Neutrophil (primary cell): Measurements from ENCODE around the gene ANK3.

Source experiments
- H3K27ac ChIP-seq: fragments of 200-600 bp; sonication (generic); 2 replicates; pipeline ENCODE4 v1.5.1; 2016; ENCODE audit warnings: mild to moderate bottlenecking, moderate library complexity
- H3K27me3 ChIP-seq: fragments of 200-600 bp; sonication (generic); 2 replicates; pipeline ENCODE4 v1.6.0; 2016; ENCODE audit warnings: mild to moderate bottlenecking
- H3K36me3 ChIP-seq: fragments of 200-600 bp; sonication (generic); 2 replicates; pipeline ENCODE4 v1.5.1; 2017
- H3K4me1 ChIP-seq, 2 experiments: fragments of 200-600 bp in 1 of 2; sonication (generic) in 1 of 2; 1 replicate in 1 of 2; 2 replicates in 1 of 2; pipeline versions ENCODE4 v1.5.1 to v1.6.1; 2013 to 2016; ENCODE audit warnings: low read depth in 1 of 2, low read length in 1 of 2, mild to moderate bottlenecking in 1 of 2, moderate library complexity in 1 of 2; ENCODE audit not compliant: control insufficient read depth in 1 of 2, insufficient read depth in 1 of 2
- H3K4me3 ChIP-seq, 2 experiments: fragments of 200-600 bp in 1 of 2; sonication (generic) in 1 of 2; 1 replicate in 1 of 2; 2 replicates in 1 of 2; pipeline ENCODE4 v1.5.1; 2013 to 2016; ENCODE audit warnings: low read depth in 1 of 2, low read length in 1 of 2, mild to moderate bottlenecking in 1 of 2, moderate library complexity in 1 of 2
- H3K9me3 ChIP-seq: fragments of 200-600 bp; sonication (generic); 2 replicates; pipeline ENCODE4 v1.5.1; 2016
- TF ChIP-seq, protein P1 (sequence below): fragments of 200-600 bp; sonication (generic); IDR thresholded peaks from 2 replicates; pipeline ENCODE4 v1.5.1; 2016; ENCODE audit warnings: antibody characterized with exemption

The ANK3 gene

DNA sequence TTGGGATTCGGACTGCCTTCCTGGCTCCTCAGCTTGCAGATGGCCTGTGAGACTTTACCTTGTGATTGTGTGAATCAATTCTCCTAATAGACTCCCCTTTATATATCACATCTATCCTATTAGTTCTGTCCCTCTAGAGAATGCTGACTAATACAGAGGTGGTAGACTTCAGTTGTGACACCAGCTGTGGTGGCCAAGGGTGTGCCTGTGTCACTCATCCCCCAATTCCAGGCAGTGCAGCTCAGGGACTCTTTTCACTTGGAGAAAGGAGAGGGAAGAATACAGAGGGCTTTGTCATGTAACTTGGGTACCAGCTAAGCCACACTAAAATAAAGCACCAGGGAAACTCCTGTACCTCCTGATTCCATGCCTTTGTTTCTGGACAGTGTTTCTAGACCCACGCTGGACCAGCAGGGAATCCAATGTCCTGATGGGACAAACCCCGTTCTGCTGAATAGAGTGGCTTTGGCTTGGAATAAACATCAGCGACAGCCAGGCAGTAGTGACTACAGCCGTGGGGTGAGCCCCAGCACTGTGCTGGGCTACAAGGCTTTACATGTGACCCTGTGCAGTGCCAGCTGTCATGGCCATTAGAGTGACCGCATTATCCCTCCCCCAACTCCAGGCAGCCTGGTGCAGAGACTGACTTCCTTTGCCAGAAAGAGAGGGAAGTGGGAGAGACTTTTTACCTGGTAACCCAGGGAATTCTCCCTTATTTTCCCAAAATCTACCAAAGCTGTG, 233.6 kb downstream of the ANK3 start:
- Histone ChIP-seq H3K27ac (no peak overlapping the region), H3K4me1 (no peaks in the 10 kb centered on the region), H3K4me3 (no peak overlapping the region), H3K27me3 (no peaks in the 10 kb centered on the region), H3K9me3 (no peaks in the 10 kb centered on the region), H3K36me3 (no peaks in the 10 kb centered on the region)
- TF ChIP-seq, protein P1, sequence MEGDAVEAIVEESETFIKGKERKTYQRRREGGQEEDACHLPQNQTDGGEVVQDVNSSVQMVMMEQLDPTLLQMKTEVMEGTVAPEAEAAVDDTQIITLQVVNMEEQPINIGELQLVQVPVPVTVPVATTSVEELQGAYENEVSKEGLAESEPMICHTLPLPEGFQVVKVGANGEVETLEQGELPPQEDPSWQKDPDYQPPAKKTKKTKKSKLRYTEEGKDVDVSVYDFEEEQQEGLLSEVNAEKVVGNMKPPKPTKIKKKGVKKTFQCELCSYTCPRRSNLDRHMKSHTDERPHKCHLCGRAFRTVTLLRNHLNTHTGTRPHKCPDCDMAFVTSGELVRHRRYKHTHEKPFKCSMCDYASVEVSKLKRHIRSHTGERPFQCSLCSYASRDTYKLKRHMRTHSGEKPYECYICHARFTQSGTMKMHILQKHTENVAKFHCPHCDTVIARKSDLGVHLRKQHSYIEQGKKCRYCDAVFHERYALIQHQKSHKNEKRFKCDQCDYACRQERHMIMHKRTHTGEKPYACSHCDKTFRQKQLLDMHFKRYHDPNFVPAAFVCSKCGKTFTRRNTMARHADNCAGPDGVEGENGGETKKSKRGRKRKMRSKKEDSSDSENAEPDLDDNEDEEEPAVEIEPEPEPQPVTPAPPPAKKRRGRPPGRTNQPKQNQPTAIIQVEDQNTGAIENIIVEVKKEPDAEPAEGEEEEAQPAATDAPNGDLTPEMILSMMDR = no peak

DNA sequence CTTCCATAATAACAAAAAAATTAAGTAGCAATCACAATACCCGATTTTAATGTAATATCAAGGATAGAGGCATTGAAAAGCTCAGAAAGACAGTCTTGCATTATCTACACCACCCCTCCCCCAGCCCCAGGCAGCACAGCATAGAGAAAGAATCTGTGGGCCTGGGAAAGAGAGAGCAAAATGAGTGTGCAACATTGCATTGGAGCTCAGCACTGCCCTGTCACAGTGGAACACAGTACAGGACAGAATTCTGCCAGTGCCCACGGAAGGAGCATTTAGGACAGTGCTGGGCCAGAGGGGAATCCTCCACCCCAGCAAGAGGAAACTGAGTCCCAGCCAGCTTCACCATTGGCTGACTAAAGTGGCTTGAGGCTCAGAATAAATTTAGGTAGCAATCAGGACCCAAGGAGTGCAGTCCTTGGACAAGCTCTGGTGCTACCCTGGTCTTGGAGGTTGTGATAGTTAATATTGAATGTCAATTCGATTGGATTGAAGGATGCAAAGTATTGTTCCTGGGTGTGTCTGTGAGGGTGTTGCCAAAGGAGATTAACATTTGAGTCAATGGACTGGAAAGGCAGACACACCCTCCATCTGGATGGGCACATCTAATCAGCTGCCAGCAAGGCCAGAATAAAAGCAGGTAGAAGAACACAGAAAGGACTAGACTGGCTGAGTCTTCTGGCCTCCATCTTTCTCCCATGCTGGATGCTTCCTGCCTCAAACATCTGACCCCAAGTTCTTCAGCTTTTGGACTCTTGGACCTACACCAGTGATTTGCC, 234.4 kb downstream of the ANK3 start:
- H3K27me3 ChIP-seq = no peaks in the 10 kb centered on the region
- no peaks in the 10 kb centered on the region for H3K9me3 ChIP-seq
- H3K4me3 ChIP-seq = no peak overlapping the region
- H3K36me3 ChIP-seq = no peaks in the 10 kb centered on the region
- no peak overlapping the region for H3K27ac ChIP-seq
- TF ChIP-seq, protein P1 = no peak
- no peaks in the 10 kb centered on the region for H3K4me1 ChIP-seq

DNA sequence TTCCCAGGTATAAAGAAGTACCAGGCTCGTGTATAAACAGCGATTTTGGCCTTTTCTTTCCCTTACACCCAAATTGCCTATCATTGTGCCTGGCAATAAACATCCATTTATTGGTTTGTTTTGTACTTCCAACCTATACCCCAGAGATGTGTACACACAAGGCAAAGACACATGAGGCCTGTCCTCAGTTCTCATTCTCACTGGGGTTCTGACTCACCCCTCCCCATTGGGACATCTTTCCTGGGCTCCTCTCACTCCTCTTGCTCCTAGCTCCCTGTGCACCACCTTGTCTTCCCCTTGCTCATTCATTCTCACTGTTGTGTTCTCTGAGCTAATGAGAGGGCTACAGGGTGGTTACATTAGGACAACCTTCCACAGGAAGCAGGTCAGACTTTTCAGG, 240.7 kb downstream of the ANK3 start:
- TF ChIP-seq, protein P1 = no peak
- Histone ChIP-seq H3K36me3 (no peaks in the 10 kb centered on the region), H3K9me3 (no peaks in the 10 kb centered on the region), H3K4me3 (no peak overlapping the region), H3K4me1 (no peaks in the 10 kb centered on the region), H3K27ac (no peak overlapping the region), H3K27me3 (no peaks in the 10 kb centered on the region)

DNA sequence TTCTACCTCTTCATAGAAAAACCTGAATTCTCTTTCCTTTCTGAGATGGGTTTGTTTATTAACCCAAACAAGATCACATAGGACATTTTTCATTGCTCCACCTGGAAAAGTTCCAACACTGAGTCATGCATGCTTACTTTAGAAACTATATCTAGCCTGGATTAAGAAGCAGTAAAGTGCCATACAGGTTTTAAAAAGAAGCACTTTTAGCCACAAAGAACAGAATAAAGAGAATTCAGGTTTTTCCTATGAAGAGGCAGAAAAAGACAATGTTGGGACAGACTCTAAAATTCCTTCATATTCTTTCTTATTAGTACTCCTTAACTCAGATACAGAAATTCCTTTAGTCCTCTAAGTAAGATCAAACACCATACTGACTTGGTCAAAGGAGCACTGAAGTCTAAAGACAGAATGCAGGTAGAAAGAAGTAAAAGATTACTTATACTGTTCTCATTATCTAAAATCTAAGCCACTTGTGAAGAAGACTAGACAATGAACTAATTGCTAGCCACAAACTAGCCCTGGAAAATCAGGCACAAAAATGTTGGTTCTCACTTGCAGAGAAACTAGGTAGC, 241.3 kb downstream of the ANK3 start:
- no peaks in the 10 kb centered on the region for H3K27me3 ChIP-seq

DNA sequence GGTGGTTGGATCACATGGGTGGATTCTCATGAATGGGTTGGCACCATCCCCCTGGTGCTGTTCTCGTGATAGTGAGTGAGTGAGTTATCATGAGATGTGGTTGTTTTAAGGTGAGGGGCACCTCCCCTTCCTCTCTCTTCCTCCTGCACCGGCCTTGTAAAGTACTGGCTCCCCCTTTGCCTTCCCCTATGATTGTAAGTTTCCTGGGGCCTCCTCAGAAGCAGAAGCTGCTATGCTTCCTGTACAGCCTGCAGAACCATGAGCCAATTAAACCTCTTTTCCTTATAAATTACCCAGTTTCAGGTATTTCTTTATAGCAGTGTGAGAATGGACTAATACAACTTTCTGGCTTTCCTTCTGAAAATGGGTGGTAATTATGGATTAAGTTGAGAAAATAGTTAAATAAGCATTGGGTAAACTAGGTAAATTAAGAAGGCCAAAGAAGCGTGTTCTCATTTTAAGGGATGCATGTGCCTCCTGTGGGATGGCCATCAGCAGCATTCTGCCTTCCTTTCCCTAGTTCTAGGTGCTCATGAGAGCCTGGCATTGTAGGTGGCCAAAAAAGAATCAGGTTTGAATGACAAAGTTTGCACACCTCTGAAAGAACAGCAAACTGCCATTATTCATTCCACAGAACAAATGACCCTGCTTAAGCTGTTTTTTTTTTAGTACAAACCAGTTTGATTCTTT, 242.0 kb downstream of the ANK3 start:
- Histone ChIP-seq H3K36me3 (no peaks in the 10 kb centered on the region), H3K27me3 (no peaks in the 10 kb centered on the region), H3K4me3 (no peak overlapping the region), H3K9me3 (no peaks in the 10 kb centered on the region), H3K27ac (no peak overlapping the region), H3K4me1 (no peaks in the 10 kb centered on the region)
- TF ChIP-seq, protein P1 = no peak

More for the DNA sequence above, 241.3 kb downstream of the ANK3 start:
- TF ChIP-seq, protein P1 = no peak
- Histone ChIP-seq H3K36me3 (no peaks in the 10 kb centered on the region), H3K9me3 (no peaks in the 10 kb centered on the region), H3K4me3 (no peak overlapping the region), H3K4me1 (no peaks in the 10 kb centered on the region), H3K27ac (no peak overlapping the region)
